Measurements from ENCODE around the gene MINDY4. TPM values are rescaled to one million over a fixed set of nuclear protein-coding genes. Genes with fewer than 3 reads are reported as not detected.

MINDY4 gene
- total RNA-seq, 3 donors from 2014 or later, result 4.0 to 9.1 (median 4.7) TPM

DNA sequence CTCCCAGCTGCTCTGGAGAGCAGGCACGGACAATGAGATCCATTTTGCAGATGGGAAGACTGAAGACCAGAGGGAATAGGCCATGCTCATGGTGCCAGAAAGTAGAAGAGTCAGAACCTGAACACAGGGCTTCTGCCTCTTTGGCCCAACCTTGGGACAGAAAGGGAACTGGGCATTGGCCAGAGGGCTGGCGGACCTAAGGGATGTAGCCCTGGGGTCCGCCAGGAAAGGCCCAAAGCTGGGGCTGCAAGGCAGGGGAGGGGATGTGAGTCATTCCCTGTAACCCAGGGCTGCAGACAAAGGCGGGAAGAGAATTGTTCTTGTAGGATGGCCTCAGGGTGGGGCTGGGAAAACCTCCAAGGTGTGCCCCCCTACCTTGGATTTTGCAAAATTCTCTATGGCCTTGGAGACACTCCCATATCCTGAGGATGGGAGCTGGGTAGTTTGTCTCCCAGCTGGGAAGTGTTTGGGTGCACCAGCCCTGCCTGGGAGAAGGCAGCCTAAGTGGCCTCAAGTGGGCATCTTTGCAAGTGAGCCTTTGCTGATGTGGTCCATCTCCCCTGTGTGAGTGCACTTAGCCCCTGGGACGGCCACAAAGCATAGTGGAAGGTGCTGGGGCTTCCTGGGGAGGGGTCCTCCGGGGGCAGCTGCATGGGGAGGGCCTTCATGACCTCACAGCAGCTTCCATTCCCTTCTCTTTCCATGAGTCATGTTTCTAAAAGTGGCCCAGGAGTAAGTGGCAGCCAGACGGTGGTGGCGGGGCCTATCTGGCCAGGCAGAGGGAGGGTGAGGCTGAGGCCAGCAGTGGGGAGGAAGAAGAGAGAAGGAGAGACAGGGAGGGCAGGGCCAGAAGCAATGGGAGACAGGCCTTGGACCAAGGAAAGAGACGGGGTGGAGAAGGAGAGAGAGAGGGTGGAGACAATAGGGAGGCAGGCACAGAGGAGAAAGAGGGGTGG lies 149.6 kb downstream of the MINDY4 start:
- no peaks in the 10 kb centered on the region for H3K9me3 ChIP-seq
- H3K4me3 ChIP-seq, result no peak overlapping the region
- no peaks in the 10 kb centered on the region for H3K36me3 ChIP-seq (ENCODE audit: low read depth)
- intact Hi-C loops (cut with DNase I, micrococcal nuclease), result no loop called here
- H3K4me1 ChIP-seq (ENCODE audit: low read depth), result peaks cover 4% of the 10 kb centered on the region
- DNase-seq (peak in 2 of 3 donors; percentile 23 to 48), ATAC-seq (peak; percentile 36)
- TF ChIP-seq, protein P1, sequence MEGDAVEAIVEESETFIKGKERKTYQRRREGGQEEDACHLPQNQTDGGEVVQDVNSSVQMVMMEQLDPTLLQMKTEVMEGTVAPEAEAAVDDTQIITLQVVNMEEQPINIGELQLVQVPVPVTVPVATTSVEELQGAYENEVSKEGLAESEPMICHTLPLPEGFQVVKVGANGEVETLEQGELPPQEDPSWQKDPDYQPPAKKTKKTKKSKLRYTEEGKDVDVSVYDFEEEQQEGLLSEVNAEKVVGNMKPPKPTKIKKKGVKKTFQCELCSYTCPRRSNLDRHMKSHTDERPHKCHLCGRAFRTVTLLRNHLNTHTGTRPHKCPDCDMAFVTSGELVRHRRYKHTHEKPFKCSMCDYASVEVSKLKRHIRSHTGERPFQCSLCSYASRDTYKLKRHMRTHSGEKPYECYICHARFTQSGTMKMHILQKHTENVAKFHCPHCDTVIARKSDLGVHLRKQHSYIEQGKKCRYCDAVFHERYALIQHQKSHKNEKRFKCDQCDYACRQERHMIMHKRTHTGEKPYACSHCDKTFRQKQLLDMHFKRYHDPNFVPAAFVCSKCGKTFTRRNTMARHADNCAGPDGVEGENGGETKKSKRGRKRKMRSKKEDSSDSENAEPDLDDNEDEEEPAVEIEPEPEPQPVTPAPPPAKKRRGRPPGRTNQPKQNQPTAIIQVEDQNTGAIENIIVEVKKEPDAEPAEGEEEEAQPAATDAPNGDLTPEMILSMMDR (IDR thresholded peaks at IDR 0.05), result no peak

DNA sequence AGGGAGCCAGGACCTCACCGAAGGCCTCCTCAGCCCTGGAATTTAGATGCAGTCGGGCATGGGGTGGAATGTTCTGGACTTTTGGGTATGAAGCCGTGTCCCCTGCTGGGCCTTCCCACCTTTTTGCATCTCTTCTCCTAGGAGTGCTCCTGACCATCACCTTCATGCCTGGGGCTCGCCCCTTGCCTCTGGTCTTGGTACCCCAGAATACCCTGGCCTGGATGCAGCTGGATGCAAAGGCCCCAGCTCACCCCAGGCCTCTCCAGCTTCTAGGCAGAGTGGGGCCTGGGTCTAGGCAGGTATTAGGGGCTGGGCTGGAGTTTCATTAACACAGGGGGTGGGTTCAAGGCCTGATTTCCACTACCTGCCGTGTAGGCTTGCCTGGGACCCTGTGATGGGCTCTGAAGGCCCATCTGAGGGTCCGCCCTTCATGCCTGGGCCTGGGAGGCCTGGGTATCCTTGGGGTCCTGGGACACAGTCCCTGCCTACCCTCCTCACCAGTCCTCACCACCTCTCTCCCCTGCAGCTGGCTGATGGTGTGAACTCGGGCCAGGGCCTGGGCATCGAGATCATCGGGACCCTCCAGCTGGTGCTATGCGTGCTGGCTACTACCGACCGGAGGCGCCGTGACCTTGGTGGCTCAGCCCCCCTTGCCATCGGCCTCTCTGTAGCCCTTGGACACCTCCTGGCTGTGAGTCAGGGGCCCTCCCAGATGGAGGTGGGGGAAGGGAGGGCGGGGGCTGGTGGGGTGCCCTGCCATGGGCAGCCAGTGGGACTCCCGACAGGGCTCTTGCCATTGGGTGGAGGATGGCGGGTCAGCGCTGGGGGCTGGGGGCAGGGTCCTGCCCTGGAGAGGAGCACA lies 150.6 kb downstream of the MINDY4 start:
- peak in 2 of 3 donors; percentile 22 to 38 for DNase-seq
- intact Hi-C loops (cut with DNase I, micrococcal nuclease), result no loop called here

GRCh38 chr7:30922596-30922995 lies 151.4 kb downstream of the MINDY4 start:
- DNase-seq (peak in 2 of 3 donors; percentile 17 to 22), ATAC-seq (no peak)
- H3K36me3 ChIP-seq (ENCODE audit: low read depth), result no peaks in the 10 kb centered on the region
- peaks cover 4% of the 10 kb centered on the region for H3K4me1 ChIP-seq (ENCODE audit: low read depth)
- H3K9me3 ChIP-seq, result no peaks in the 10 kb centered on the region
- intact Hi-C loops (cut with DNase I, micrococcal nuclease), result no loop called here
- H3K4me3 ChIP-seq, result no peak overlapping the region
- TF ChIP-seq, protein P1 (IDR thresholded peaks at IDR 0.05), result no peak

More for the DNA sequence above, 150.6 kb downstream of the MINDY4 start:
- no peak overlapping the region for H3K4me3 ChIP-seq
- ATAC-seq, result no peak
- no peaks in the 10 kb centered on the region for H3K9me3 ChIP-seq
- peaks cover 4% of the 10 kb centered on the region for H3K4me1 ChIP-seq (ENCODE audit: low read depth)
- H3K36me3 ChIP-seq (ENCODE audit: low read depth), result no peaks in the 10 kb centered on the region
- TF ChIP-seq, protein P1 (IDR thresholded peaks at IDR 0.05), result no peak

DNA sequence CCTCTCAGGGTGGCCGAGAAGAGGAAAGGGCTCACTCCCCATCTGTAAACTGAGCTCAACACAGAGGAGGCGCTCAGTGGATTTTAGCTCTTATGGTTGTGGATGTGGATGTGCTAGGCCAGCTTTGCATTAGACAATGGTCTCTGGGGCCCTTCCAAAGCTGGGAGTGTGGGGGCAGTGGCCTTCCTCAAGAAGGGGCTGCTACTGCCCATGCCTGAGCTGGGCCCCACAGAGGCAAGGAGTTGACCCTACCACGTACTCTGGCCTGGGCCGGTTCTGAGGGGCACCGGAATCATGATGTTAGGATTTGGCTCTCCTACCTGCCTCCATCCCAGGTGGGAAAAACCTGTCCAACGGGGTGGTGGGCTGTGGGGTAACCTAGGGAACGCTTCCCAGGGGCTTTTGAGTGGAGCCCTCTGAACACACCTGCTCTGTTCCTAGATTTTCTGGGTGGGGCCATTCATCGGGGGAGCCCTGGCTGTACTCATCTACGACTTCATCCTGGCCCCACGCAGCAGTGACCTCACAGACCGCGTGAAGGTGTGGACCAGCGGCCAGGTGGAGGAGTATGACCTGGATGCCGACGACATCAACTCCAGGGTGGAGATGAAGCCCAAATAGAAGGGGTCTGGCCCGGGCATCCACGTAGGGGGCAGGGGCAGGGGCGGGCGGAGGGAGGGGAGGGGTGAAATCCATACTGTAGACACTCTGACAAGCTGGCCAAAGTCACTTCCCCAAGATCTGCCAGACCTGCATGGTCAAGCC lies 152.0 kb downstream of the MINDY4 start:
- H3K4me3 ChIP-seq, result no peak overlapping the region
- H3K36me3 ChIP-seq (ENCODE audit: low read depth), result no peaks in the 10 kb centered on the region
- no peaks in the 10 kb centered on the region for H3K9me3 ChIP-seq
- peaks cover 4% of the 10 kb centered on the region for H3K4me1 ChIP-seq (ENCODE audit: low read depth)
- DNase-seq (peak; percentile 1 to 34 (median 10)), ATAC-seq (no peak)
- intact Hi-C loops (cut with DNase I, micrococcal nuclease), result no loop called here
- TF ChIP-seq, protein P1 (IDR thresholded peaks at IDR 0.05), result no peak
